ENCODE measurements around the gene KCNK15.

KCNK15 gene

GRCh38 chr20:44715499-44716308 is 30.0 kb upstream of the KCNK15 start:
- DNase-seq (ENCODE audit: low spot score): no peak

GRCh38 chr20:44716309-44717106 is 29.2 kb upstream of the KCNK15 start:
- DNase-seq (ENCODE audit: low spot score): no peak

- DNase-seq (ENCODE audit: low spot score): no peak
Observed at GRCh38 chr20:44717986-44718385, 27.7 kb upstream of the KCNK15 start.

GRCh38 chr20:44719841-44720240 is 25.8 kb upstream of the KCNK15 start:
- no peak for DNase-seq (ENCODE audit: low spot score)

GRCh38 chr20:44720621-44720996 is 25.1 kb upstream of the KCNK15 start:
- DNase-seq (ENCODE audit: low spot score): no peak

- no peak for DNase-seq (ENCODE audit: low spot score)
Observed at GRCh38 chr20:44720997-44721784, 24.5 kb upstream of the KCNK15 start.

GRCh38 chr20:44721785-44722054 is 23.9 kb upstream of the KCNK15 start:
- no peak for DNase-seq (ENCODE audit: low spot score)

GRCh38 chr20:44722990-44723389 is 22.7 kb upstream of the KCNK15 start:
- no peak for DNase-seq (ENCODE audit: low spot score)

GRCh38 chr20:44723391-44723790 is 22.3 kb upstream of the KCNK15 start:
- DNase-seq (ENCODE audit: low spot score): no peak

- DNase-seq (ENCODE audit: low spot score): no peak
Observed at GRCh38 chr20:44723798-44724362, 21.8 kb upstream of the KCNK15 start.

- no peak for DNase-seq (ENCODE audit: low spot score)
Observed at GRCh38 chr20:44724423-44725091, 21.1 kb upstream of the KCNK15 start.

- DNase-seq (ENCODE audit: low spot score): no peak
Observed at GRCh38 chr20:44725837-44726236, 19.8 kb upstream of the KCNK15 start.

- no peak for DNase-seq (ENCODE audit: low spot score)
Observed at GRCh38 chr20:44727039-44727438, 18.6 kb upstream of the KCNK15 start.

- DNase-seq (ENCODE audit: low spot score): no peak
Observed at GRCh38 chr20:44727651-44728050, 18.0 kb upstream of the KCNK15 start.

GRCh38 chr20:44728801-44729443 is 16.7 kb upstream of the KCNK15 start:
- no peak for DNase-seq (ENCODE audit: low spot score)

- no peak for DNase-seq (ENCODE audit: low spot score)
Observed at GRCh38 chr20:44730441-44730840, 15.2 kb upstream of the KCNK15 start.

GRCh38 chr20:44731657-44732056 is 14.0 kb upstream of the KCNK15 start:
- no peak for DNase-seq (ENCODE audit: low spot score)

- DNase-seq (ENCODE audit: low spot score): no peak
Observed at GRCh38 chr20:44732327-44732726, 13.3 kb upstream of the KCNK15 start.

GRCh38 chr20:44733341-44734069 is 12.2 kb upstream of the KCNK15 start:
- peak; percentile 55 for DNase-seq (ENCODE audit: low spot score)

- no peak for DNase-seq (ENCODE audit: low spot score)
Observed at GRCh38 chr20:44734938-44735337, 10.7 kb upstream of the KCNK15 start.

GRCh38 chr20:44735816-44736169 is 9.9 kb upstream of the KCNK15 start:
- no peak for DNase-seq (ENCODE audit: low spot score)
